Stimulated activated CD8-positive, alpha-beta memory T cell treated with anti-CD3 and anti-CD28 coated beads, Interleukin-2, amount 100 ng/mL, for 48 hours (primary cell): ENCODE data around the gene SMIM32.

ENCODE experiments used
- DNase-seq, 2 donors: peaks; one replicate each; pipeline ENCODE4 v3.0.0-alpha.2; 2020; ENCODE audit warnings: low read depth in 2 of 2

SMIM32 gene

GRCh38 chr5:136207631-136208030 is 14.7 kb upstream of the SMIM32 start:
- DNase-seq, result no peak

- DNase-seq, result no peak
Observed at GRCh38 chr5:136206361-136206760, 13.4 kb upstream of the SMIM32 start.

- DNase-seq, result no peak
Observed at GRCh38 chr5:136205941-136206340, 13.0 kb upstream of the SMIM32 start.

- no peak for DNase-seq
Observed at GRCh38 chr5:136205061-136205702, 12.2 kb upstream of the SMIM32 start.

- no peak for DNase-seq
Observed at GRCh38 chr5:136203303-136203922, 10.5 kb upstream of the SMIM32 start.

GRCh38 chr5:136202469-136203205 is 9.7 kb upstream of the SMIM32 start:
- DNase-seq, result no peak

GRCh38 chr5:136201870-136202269 is 8.9 kb upstream of the SMIM32 start:
- DNase-seq, result no peak

- DNase-seq, result no peak
Observed at GRCh38 chr5:136200761-136201160, 7.8 kb upstream of the SMIM32 start.

- DNase-seq, result no peak
Observed at GRCh38 chr5:136200130-136200529, 7.2 kb upstream of the SMIM32 start.

GRCh38 chr5:136199408-136199807 is 6.4 kb upstream of the SMIM32 start:
- DNase-seq, result no peak

- no peak for DNase-seq
Observed at GRCh38 chr5:136198453-136198852, 5.5 kb upstream of the SMIM32 start.

- DNase-seq, result no peak
Observed at GRCh38 chr5:136197462-136198142, 4.6 kb upstream of the SMIM32 start.

GRCh38 chr5:136195971-136196820 is 3.2 kb upstream of the SMIM32 start:
- no peak for DNase-seq

- DNase-seq, result no peak
Observed at GRCh38 chr5:136194576-136194975, 1.6 kb upstream of the SMIM32 start.

GRCh38 chr5:136193322-136193935 is 467 bp upstream of the SMIM32 start:
- DNase-seq, result no peak

- no peak for DNase-seq
Observed at GRCh38 chr5:136192015-136192525, 892 bp downstream of the SMIM32 start.

- no peak for DNase-seq
Observed at GRCh38 chr5:136191304-136192014, 1.5 kb downstream of the SMIM32 start.

- no peak for DNase-seq
Observed at GRCh38 chr5:136190904-136191303, 2.1 kb downstream of the SMIM32 start.

- DNase-seq, result no peak
Observed at GRCh38 chr5:136190091-136190720, 2.8 kb downstream of the SMIM32 start.

GRCh38 chr5:136188859-136189258 is 4.1 kb downstream of the SMIM32 start:
- DNase-seq, result no peak
